NK-92 (cell line): ENCODE measurements around the gene ADAMTS8.

Experiments used
- DNase-seq: peaks from one replicate; lab custom pipeline; 2025; ENCODE audit not compliant: unreplicated experiment; lab: John Stamatoyannopoulos, UW

The ADAMTS8 gene

GRCh38 chr11:130462931-130463330 lies 34.5 kb upstream of the ADAMTS8 start:
- DNase-seq, result no peak

GRCh38 chr11:130462101-130462885 lies 33.9 kb upstream of the ADAMTS8 start:
- no peak for DNase-seq

- DNase-seq, result no peak
Observed at GRCh38 chr11:130459521-130459920, 31.1 kb upstream of the ADAMTS8 start.

GRCh38 chr11:130458410-130458729 lies 30.0 kb upstream of the ADAMTS8 start:
- DNase-seq, result no peak

- DNase-seq, result no peak
Observed at GRCh38 chr11:130457623-130458409, 29.4 kb upstream of the ADAMTS8 start.

GRCh38 chr11:130456286-130456685 lies 27.9 kb upstream of the ADAMTS8 start:
- DNase-seq, result no peak

- DNase-seq, result no peak
Observed at GRCh38 chr11:130455483-130456127, 27.2 kb upstream of the ADAMTS8 start.

GRCh38 chr11:130454491-130455252 lies 26.3 kb upstream of the ADAMTS8 start:
- no peak for DNase-seq

- DNase-seq, result no peak
Observed at GRCh38 chr11:130452940-130453339, 24.5 kb upstream of the ADAMTS8 start.

GRCh38 chr11:130452176-130452575 lies 23.8 kb upstream of the ADAMTS8 start:
- no peak for DNase-seq

GRCh38 chr11:130451231-130452019 lies 23.0 kb upstream of the ADAMTS8 start:
- DNase-seq, result no peak

GRCh38 chr11:130449996-130450769 lies 21.8 kb upstream of the ADAMTS8 start:
- no peak for DNase-seq

GRCh38 chr11:130449310-130449990 lies 21.0 kb upstream of the ADAMTS8 start:
- no peak for DNase-seq

GRCh38 chr11:130448416-130449309 lies 20.3 kb upstream of the ADAMTS8 start, which contains the start of gene ADAMTS15:
Gene ADAMTS15, plus strand, starts transcription at chr11:130448645. Its CDS starts 329 bp downstream, at chr11:130448974.
- DNase-seq, result no peak

GRCh38 chr11:130448039-130448415 lies 19.6 kb upstream of the ADAMTS8 start:
- DNase-seq, result no peak

GRCh38 chr11:130445788-130446187 lies 17.4 kb upstream of the ADAMTS8 start:
- no peak for DNase-seq

- no peak for DNase-seq
Observed at GRCh38 chr11:130442737-130443136, 14.3 kb upstream of the ADAMTS8 start.

GRCh38 chr11:130441719-130442118 lies 13.3 kb upstream of the ADAMTS8 start:
- no peak for DNase-seq
